GM13976 (cell line): ENCODE results near the gene FN3KRP.

ENCODE experiments used
- DNase-seq: peaks from one replicate; pipeline ENCODE4 v3.0.0; 2012; ENCODE audit warnings: low spot score
- CTCF ChIP-seq: IDR thresholded peaks from 2 replicates; pipeline ENCODE4 v1.5.1; 2012; ENCODE audit warnings: borderline replicate concordance, mild to moderate bottlenecking; ENCODE audit not compliant: insufficient read depth; ENCODE audit errors: extremely low read depth, missing control alignments, control extremely low read depth
- in situ Hi-C: fragments of 300-500 bp; cut with MboI; formaldehyde crosslinking; loops from one replicate; pipeline ENCODE4 v1.12.0; 2022; ENCODE audit warnings: low sequenced_read_pairs, mixed read lengths, inconsistent platforms; ENCODE audit not compliant: unreplicated experiment

The FN3KRP gene

GRCh38 chr17:82698974-82699442, 17.5 kb upstream of the FN3KRP start:
- TF ChIP-seq CTCF: no peak
- in situ Hi-C loops: no loop called here
- no peak for DNase-seq

GRCh38 chr17:82699551-82699950, 17.0 kb upstream of the FN3KRP start:
- in situ Hi-C loops: no loop called here
- no peak for DNase-seq
- TF ChIP-seq CTCF: no peak

- in situ Hi-C loops: no loop called here
- no peak for TF ChIP-seq CTCF
- DNase-seq: no peak
Measured at GRCh38 chr17:82702231-82702927, 14.1 kb upstream of the FN3KRP start.

GRCh38 chr17:82703036-82703745, 13.3 kb upstream of the FN3KRP start:
- in situ Hi-C loops: no loop called here
- no peak for DNase-seq
- no peak for TF ChIP-seq CTCF

GRCh38 chr17:82703935-82704865, 12.3 kb upstream of the FN3KRP start:
- no peak for TF ChIP-seq CTCF
- in situ Hi-C loops: no loop called here
- DNase-seq: no peak

- DNase-seq: no peak
- TF ChIP-seq CTCF: no peak
- in situ Hi-C loops: no loop called here
Measured at GRCh38 chr17:82704886-82705285, 11.6 kb upstream of the FN3KRP start.
